Hepatocyte (in vitro differentiated cells): ENCODE data around the gene LRRC19. TPM values are rescaled to one million over a fixed set of nuclear protein-coding genes. Genes with fewer than 3 reads are reported as not detected.

Experiments used
- DNase-seq: peaks from one replicate; pipeline ENCODE4 v3.0.0-alpha.2; 2016; ENCODE audit warnings: low spot score
- H2AFZ ChIP-seq: fragments of 200-600 bp; sonication (generic); 2 replicates; pipeline ENCODE4 v1.6.0; 2016; ENCODE audit warnings: antibody characterized with exemption, mild to moderate bottlenecking
- H3K27ac ChIP-seq: fragments of 200-600 bp; sonication (generic); 2 replicates; pipeline ENCODE4 v1.5.1; 2016; ENCODE audit warnings: mild to moderate bottlenecking
- H3K27me3 ChIP-seq: fragments of 200-600 bp; sonication (generic); 2 replicates; pipeline ENCODE4 v1.6.1; 2016
- H3K36me3 ChIP-seq: fragments of 200-600 bp; sonication (generic); replicated peaks from 2 replicates; pipeline ENCODE4 v1.5.1; 2016; ENCODE audit warnings: low read depth; ENCODE audit not compliant: insufficient read depth
- H3K4me1 ChIP-seq: fragments of 200-600 bp; sonication (generic); 2 replicates; pipeline ENCODE4 v1.5.1; 2016; ENCODE audit warnings: mild to moderate bottlenecking, moderate library complexity; ENCODE audit not compliant: insufficient read depth
- H3K4me2 ChIP-seq: fragments of 200-600 bp; sonication (generic); 2 replicates; pipeline ENCODE4 v1.6.0; 2016
- H3K4me3 ChIP-seq: fragments of 200-600 bp; sonication (generic); 2 replicates; pipeline ENCODE4 v1.5.1; 2016; ENCODE audit warnings: mild to moderate bottlenecking
- H3K79me2 ChIP-seq: fragments of 200-600 bp; sonication (generic); 2 replicates; pipeline ENCODE4 v1.6.0; 2017; ENCODE audit warnings: mild to moderate bottlenecking
- H3K9me2 ChIP-seq: fragments of 200-600 bp; sonication (generic); replicated peaks from 2 replicates; pipeline ENCODE4 v1.6.0; 2017; ENCODE audit warnings: mild to moderate bottlenecking; ENCODE audit not compliant: insufficient read depth
- H3K9me3 ChIP-seq: fragments of 200-600 bp; sonication (generic); 2 replicates; pipeline ENCODE4 v1.5.1; 2016; ENCODE audit warnings: low read depth, mild to moderate bottlenecking
- H4K20me1 ChIP-seq: fragments of 200-600 bp; sonication (generic); 2 replicates; pipeline ENCODE4 v1.6.0; 2016; ENCODE audit warnings: mild to moderate bottlenecking; ENCODE audit not compliant: insufficient read depth, poor library complexity, severe bottlenecking
- EZH2 ChIP-seq: fragments of 200-600 bp; sonication (generic); IDR thresholded peaks from 2 replicates; pipeline ENCODE4 v1.6.1; 2016; ENCODE audit warnings: antibody characterized with exemption, mild to moderate bottlenecking, borderline replicate concordance
- EZH2phosphoT487 ChIP-seq: fragments of 200-600 bp; sonication (generic); IDR thresholded peaks from one replicate; pipeline ENCODE4 v1.6.1; 2018; ENCODE audit warnings: antibody characterized with exemption, mild to moderate bottlenecking, low read depth, moderate library complexity; ENCODE audit not compliant: unreplicated experiment, severe bottlenecking
- WGBS: methylation state at CpG from one replicate; pipeline ENCODE4 v1.1.6; 2016; ENCODE audit warnings: low lambda C conversion rate; ENCODE audit errors: missing lambda C conversion rate; 5-methylcytosine and 5-hydroxymethylcytosine counted together
- polyA plus RNA-seq: library from polyadenylated mRNA; unstranded; fragments of >200 nt; fragmentation: Nextera tagmentation; extraction: Ambion mirVana; gene quantifications from 2 replicates; pipeline ENCODE4 v1.2.1, GENCODE V29; 2016
- total RNA-seq: library from RNA; depleted of rRNA; stranded (reverse); fragments of >200 nt; gene quantifications from 2 replicates; pipeline ENCODE4 v1.2.3, GENCODE V29; 2014
- TF ChIP-seq, protein P1 (sequence below): fragments of 200-600 bp; sonication (generic); IDR thresholded peaks from 2 replicates; pipeline ENCODE4 v1.5.1; 2016; ENCODE audit warnings: antibody characterized with exemption, mild to moderate bottlenecking; ENCODE audit not compliant: poor library complexity

The LRRC19 gene
- total and polyA plus RNA-seq, 2 experiments from 2014 or later = 9.6 to 44.6 TPM

- TF ChIP-seq EZH2 = no peak
- TF ChIP-seq, protein P1, sequence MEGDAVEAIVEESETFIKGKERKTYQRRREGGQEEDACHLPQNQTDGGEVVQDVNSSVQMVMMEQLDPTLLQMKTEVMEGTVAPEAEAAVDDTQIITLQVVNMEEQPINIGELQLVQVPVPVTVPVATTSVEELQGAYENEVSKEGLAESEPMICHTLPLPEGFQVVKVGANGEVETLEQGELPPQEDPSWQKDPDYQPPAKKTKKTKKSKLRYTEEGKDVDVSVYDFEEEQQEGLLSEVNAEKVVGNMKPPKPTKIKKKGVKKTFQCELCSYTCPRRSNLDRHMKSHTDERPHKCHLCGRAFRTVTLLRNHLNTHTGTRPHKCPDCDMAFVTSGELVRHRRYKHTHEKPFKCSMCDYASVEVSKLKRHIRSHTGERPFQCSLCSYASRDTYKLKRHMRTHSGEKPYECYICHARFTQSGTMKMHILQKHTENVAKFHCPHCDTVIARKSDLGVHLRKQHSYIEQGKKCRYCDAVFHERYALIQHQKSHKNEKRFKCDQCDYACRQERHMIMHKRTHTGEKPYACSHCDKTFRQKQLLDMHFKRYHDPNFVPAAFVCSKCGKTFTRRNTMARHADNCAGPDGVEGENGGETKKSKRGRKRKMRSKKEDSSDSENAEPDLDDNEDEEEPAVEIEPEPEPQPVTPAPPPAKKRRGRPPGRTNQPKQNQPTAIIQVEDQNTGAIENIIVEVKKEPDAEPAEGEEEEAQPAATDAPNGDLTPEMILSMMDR = no peak
- no peak for TF ChIP-seq EZH2phosphoT487
- 94% methylated on average over 4 of the region's 4 CpGs for WGBS
These were observed 41.7 kb upstream of the LRRC19 start for GRCh38 chr9:27047136-27047535.

GRCh38 chr9:27043176-27043575 lies 37.7 kb upstream of the LRRC19 start:
- no peak for DNase-seq
- H4K20me1 ChIP-seq = no peaks in the 10 kb centered on the region
- H3K27ac ChIP-seq = no peak overlapping the region
- H3K79me2 ChIP-seq = no peaks in the 10 kb centered on the region
- H3K9me3 ChIP-seq = no peaks in the 10 kb centered on the region
- H2AFZ ChIP-seq = no peak overlapping the region
- H3K36me3 ChIP-seq = no peaks in the 10 kb centered on the region
- no peaks in the 10 kb centered on the region for H3K4me1 ChIP-seq
- H3K27me3 ChIP-seq = no peaks in the 10 kb centered on the region
- H3K4me2 ChIP-seq = no peak overlapping the region
- no peaks in the 10 kb centered on the region for H3K9me2 ChIP-seq
- no peak overlapping the region for H3K4me3 ChIP-seq
- 72% methylated on average over 2 of the region's 2 CpGs for WGBS
- TF ChIP-seq, protein P1 = no peak
- no peak for TF ChIP-seq EZH2
- TF ChIP-seq EZH2phosphoT487 = no peak

More at GRCh38 chr9:27047136-27047535, 41.7 kb upstream of the LRRC19 start:
- Histone ChIP-seq H3K4me1 (no peaks in the 10 kb centered on the region), H3K9me3 (no peaks in the 10 kb centered on the region), H3K27ac (no peak overlapping the region), H3K4me2 (no peak overlapping the region), H3K27me3 (no peaks in the 10 kb centered on the region), H4K20me1 (no peaks in the 10 kb centered on the region), H2AFZ (no peak overlapping the region), H3K9me2 (no peaks in the 10 kb centered on the region), H3K4me3 (no peak overlapping the region), H3K36me3 (no peaks in the 10 kb centered on the region), H3K79me2 (no peaks in the 10 kb centered on the region)
- no peak for DNase-seq

GRCh38 chr9:27042476-27042875 lies 37.0 kb upstream of the LRRC19 start:
- no peak for DNase-seq
- Histone ChIP-seq H3K27ac (no peak overlapping the region), H3K4me1 (no peaks in the 10 kb centered on the region), H3K4me2 (no peak overlapping the region), H3K79me2 (no peaks in the 10 kb centered on the region), H4K20me1 (no peaks in the 10 kb centered on the region), H3K27me3 (no peaks in the 10 kb centered on the region), H3K9me3 (no peaks in the 10 kb centered on the region), H3K4me3 (no peak overlapping the region), H3K9me2 (no peaks in the 10 kb centered on the region), H3K36me3 (no peaks in the 10 kb centered on the region), H2AFZ (no peak overlapping the region)
- 29% methylated on average over 1 of the region's 1 CpG for WGBS
- no peak for TF ChIP-seq EZH2
- TF ChIP-seq, protein P1 = no peak
- TF ChIP-seq EZH2phosphoT487 = no peak

- no peak overlapping the region for H3K27ac ChIP-seq
- H3K9me3 ChIP-seq = no peaks in the 10 kb centered on the region
- H3K9me2 ChIP-seq = no peaks in the 10 kb centered on the region
- H3K27me3 ChIP-seq = no peaks in the 10 kb centered on the region
- no peak overlapping the region for H2AFZ ChIP-seq
- H3K79me2 ChIP-seq = no peaks in the 10 kb centered on the region
- TF ChIP-seq EZH2phosphoT487 = no peak
- TF ChIP-seq, protein P1 = no peak
- TF ChIP-seq EZH2 = no peak
- H3K36me3 ChIP-seq = no peaks in the 10 kb centered on the region
- no peak overlapping the region for H3K4me2 ChIP-seq
- no peaks in the 10 kb centered on the region for H3K4me1 ChIP-seq
- no peaks in the 10 kb centered on the region for H4K20me1 ChIP-seq
- DNase-seq = no peak
- H3K4me3 ChIP-seq = no peak overlapping the region
These were observed 36.3 kb upstream of the LRRC19 start for GRCh38 chr9:27041746-27042145.
